Measurements from ENCODE around the gene SPATA17. TPM values are rescaled to one million over a fixed set of nuclear protein-coding genes. Genes with fewer than 3 reads are reported as not detected.

SPATA17 gene
- polyA plus RNA-seq, 1 of the 3 experiments (the other 2 are of a cell fraction), result 1.2 TPM

DNA sequence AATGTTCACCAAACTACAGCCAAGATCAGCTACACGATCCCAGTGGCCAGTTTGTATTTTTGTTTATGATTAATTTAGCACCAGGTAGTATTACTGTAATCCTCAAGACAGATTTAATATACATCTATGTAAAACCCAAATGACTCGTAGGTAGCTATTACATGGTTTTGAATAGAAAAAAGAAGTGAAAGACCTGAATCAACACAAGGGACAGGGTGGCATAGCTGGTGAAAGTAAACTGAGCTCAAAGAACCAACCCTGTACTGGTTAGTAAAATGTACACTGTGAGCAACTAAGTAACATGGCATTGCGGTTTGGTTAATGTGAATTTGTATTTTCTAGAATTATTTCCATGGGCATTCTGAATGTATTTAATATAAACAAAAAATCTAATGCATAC lies 9.1 kb upstream of the SPATA17 start:
- peaks cover 88% of the 10 kb centered on the region for H3K79me2 ChIP-seq (ENCODE audit: insufficient read depth)
- H3K9ac ChIP-seq, result no peak overlapping the region
- no peaks in the 10 kb centered on the region for H3K9me2 ChIP-seq
- peaks cover 12 to 34% of the 10 kb centered on the region in 2 experiments for H3K36me3 ChIP-seq (replicated peaks in 1 of 2; ENCODE audit: control insufficient read depth in 1 of 2, insufficient read depth in 2 of 2, low read length in 1 of 2)
- H3K4me3 ChIP-seq (ENCODE audit: low read depth in 2 of 2, low read length in 1 of 2), result no peak overlapping the region
- no peaks in the 10 kb centered on the region for H4K20me1 ChIP-seq (ENCODE audit: insufficient read depth)
- 93% methylated on average over 3 of the region's 3 CpGs for WGBS (ENCODE audit: low lambda C conversion rate)
- no peak overlapping the region for H2AFZ ChIP-seq (ENCODE audit: low read depth)
- TF ChIP-seq NRF1 (IDR thresholded peaks at IDR 0.05; ENCODE audit: low read depth, low read length) (no peak), ZBTB33 (IDR thresholded peaks at IDR 0.05; ENCODE audit: borderline replicate concordance, low read depth) (no peak)
- DNase-seq, result no peak
- H3K4me1 ChIP-seq (ENCODE audit: control insufficient read depth in 1 of 2, insufficient read depth in 2 of 2, low read depth in 1 of 2, low read length in 1 of 2), result no peaks in the 10 kb centered on the region; a peak in 1 of 4 replicates
- no peaks in the 10 kb centered on the region for H3K27me3 ChIP-seq (ENCODE audit: insufficient read depth)
- H3K9me3 ChIP-seq, result no peaks in the 10 kb centered on the region
- H3K4me2 ChIP-seq, result no peak overlapping the region
- no peak overlapping the region for H3K27ac ChIP-seq (ENCODE audit: low read depth in 2 of 2, low read length in 1 of 2)
- CTCF ChIA-PET, result interaction anchor here (0.6 kb wide), 1 partner anchor 907 kb away, joined by 3 read pairs; no protein-coding TSS in a partner anchor
- no peaks in the 10 kb centered on the region for H3F3A ChIP-seq (replicated peaks; ENCODE audit: insufficient read depth)
- POLR2A ChIA-PET, result interaction anchor here (1.4 kb wide), 1 partner anchor 9 kb away, joined by 11 read pairs; the partner anchor contains the start of genes GPATCH2 and SPATA17

DNA sequence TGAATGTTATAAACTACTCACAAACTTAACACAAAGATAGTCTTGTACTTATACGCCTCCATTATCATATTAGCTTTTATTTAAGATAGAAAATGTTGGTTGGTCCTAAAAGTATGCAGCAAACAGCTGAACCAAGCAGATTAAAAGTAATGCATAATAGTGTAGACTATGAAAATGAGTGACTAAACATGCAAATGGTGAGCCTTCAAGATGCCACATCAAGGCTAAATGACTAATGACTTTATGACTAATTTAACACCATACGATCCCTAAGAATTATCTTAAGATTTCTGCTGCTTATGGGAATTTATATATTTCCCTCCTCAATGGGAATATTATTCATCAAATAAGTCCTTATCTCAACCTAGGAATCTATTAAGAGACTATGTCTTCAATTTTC lies 4.8 kb upstream of the SPATA17 start:
- H3F3A ChIP-seq (replicated peaks; ENCODE audit: insufficient read depth), result no peaks in the 10 kb centered on the region
- no peaks in the 10 kb centered on the region for H3K9me2 ChIP-seq
- ChIA-PET CTCF (no interaction called here), POLR2A (no interaction called here)
- DNase-seq, result no peak
- H3K27me3 ChIP-seq (ENCODE audit: insufficient read depth), result no peaks in the 10 kb centered on the region
- 99% methylated on average over 2 of the region's 2 CpGs for WGBS (ENCODE audit: low lambda C conversion rate)
- no peak overlapping the region for H3K27ac ChIP-seq (ENCODE audit: low read depth in 2 of 2, low read length in 1 of 2)
- no peak overlapping the region for H3K9ac ChIP-seq
- H3K4me3 ChIP-seq (ENCODE audit: low read depth in 2 of 2, low read length in 1 of 2), result no peak overlapping the region
- H4K20me1 ChIP-seq (ENCODE audit: insufficient read depth), result 0 out of 2 replicates have a peak, but pooled peaks cover 5% of the 10 kb centered on the region
- no peak overlapping the region for H2AFZ ChIP-seq (ENCODE audit: low read depth)
- peaks cover 3 to 20% of the 10 kb centered on the region in 2 experiments; a peak in 2 of 4 replicates for H3K4me1 ChIP-seq (ENCODE audit: control insufficient read depth in 1 of 2, insufficient read depth in 2 of 2, low read depth in 1 of 2, low read length in 1 of 2)
- H3K4me2 ChIP-seq, result no peak overlapping the region
- H3K9me3 ChIP-seq, result no peaks in the 10 kb centered on the region
- H3K36me3 ChIP-seq (replicated peaks in 1 of 2; ENCODE audit: control insufficient read depth in 1 of 2, insufficient read depth in 2 of 2, low read length in 1 of 2), result peaks cover 3 to 13% of the 10 kb centered on the region in 2 experiments
- H3K79me2 ChIP-seq (ENCODE audit: insufficient read depth), result peaks cover 95% of the 10 kb centered on the region
- TF ChIP-seq NFIC (IDR thresholded peaks at IDR 0.05; ENCODE audit: borderline replicate concordance) (no peak), EP300 (IDR thresholded peaks at IDR 0.05; ENCODE audit: borderline replicate concordance in 1 of 2, low read depth in 1 of 2, low read length in 1 of 2) (no peak), YY1 (IDR thresholded peaks at IDR 0.05; ENCODE audit: low read depth) (no peak), ZBTB33 (IDR thresholded peaks at IDR 0.05; ENCODE audit: borderline replicate concordance, low read depth) (no peak), FOXM1 (IDR thresholded peaks at IDR 0.05; ENCODE audit: low read depth) (no peak), EZH2phosphoT487 (IDR thresholded peaks at IDR 0.05; ENCODE audit: borderline replicate concordance, low read depth) (no peak), NRF1 (IDR thresholded peaks at IDR 0.05; ENCODE audit: low read depth, low read length) (no peak), MXI1 (IDR thresholded peaks at IDR 0.05; ENCODE audit: low read depth, low read length) (no peak)
- TF ChIP-seq, protein P1, sequence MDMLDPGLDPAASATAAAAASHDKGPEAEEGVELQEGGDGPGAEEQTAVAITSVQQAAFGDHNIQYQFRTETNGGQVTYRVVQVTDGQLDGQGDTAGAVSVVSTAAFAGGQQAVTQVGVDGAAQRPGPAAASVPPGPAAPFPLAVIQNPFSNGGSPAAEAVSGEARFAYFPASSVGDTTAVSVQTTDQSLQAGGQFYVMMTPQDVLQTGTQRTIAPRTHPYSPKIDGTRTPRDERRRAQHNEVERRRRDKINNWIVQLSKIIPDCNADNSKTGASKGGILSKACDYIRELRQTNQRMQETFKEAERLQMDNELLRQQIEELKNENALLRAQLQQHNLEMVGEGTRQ (IDR thresholded peaks at IDR 0.05; ENCODE audit: borderline replicate concordance, low read depth, low read length), result no peak
